Measurements from ENCODE around the gene NEMP1.
"Not testable (repeated sequence)": the region's sequence is repeated elsewhere in the genome, so short reads cannot be mapped to it uniquely, and the experiment has no call there.

NEMP1 gene

DNA sequence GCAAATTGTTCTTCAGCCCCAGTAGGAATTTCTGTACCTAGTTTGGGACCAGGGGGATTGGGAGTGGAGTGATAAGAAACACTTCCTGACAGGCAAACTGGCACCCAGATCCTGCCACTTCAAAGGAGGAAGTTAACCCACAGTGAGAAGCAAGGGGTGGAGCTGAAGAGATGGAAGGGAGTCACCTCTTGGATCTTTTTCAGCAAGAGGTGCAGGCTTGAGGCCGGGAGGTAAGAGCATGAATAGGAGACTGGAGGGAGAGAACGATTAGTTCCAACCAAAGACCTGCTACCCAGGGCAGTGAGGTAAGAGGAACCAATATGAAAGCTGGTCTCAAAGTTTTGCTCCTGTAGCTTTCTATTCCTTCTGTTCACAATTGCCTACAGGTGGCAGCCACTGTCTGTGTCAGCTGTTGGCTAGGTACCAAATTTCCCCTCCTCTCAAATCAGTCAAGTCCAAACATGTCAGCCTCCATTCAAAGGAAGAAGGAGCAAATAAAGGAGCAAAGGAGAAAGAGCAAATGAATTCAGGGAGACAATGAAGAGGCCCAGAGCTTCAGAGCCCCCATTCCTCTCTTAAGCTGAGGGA, 47.4 kb downstream of the NEMP1 start:
- peaks cover 5% of the 10 kb centered on the region for H3K27me3 ChIP-seq
- peaks cover 0 to 6% of the 10 kb centered on the region in 2 experiments for H3K4me1 ChIP-seq (ENCODE audit: control insufficient read depth in 1 of 2, insufficient read depth in 1 of 2, low read depth in 1 of 2, low read length in 1 of 2)
- TF ChIP-seq, protein P1, sequence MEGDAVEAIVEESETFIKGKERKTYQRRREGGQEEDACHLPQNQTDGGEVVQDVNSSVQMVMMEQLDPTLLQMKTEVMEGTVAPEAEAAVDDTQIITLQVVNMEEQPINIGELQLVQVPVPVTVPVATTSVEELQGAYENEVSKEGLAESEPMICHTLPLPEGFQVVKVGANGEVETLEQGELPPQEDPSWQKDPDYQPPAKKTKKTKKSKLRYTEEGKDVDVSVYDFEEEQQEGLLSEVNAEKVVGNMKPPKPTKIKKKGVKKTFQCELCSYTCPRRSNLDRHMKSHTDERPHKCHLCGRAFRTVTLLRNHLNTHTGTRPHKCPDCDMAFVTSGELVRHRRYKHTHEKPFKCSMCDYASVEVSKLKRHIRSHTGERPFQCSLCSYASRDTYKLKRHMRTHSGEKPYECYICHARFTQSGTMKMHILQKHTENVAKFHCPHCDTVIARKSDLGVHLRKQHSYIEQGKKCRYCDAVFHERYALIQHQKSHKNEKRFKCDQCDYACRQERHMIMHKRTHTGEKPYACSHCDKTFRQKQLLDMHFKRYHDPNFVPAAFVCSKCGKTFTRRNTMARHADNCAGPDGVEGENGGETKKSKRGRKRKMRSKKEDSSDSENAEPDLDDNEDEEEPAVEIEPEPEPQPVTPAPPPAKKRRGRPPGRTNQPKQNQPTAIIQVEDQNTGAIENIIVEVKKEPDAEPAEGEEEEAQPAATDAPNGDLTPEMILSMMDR (IDR thresholded peaks at IDR 0.05): no peak
- H3K36me3 ChIP-seq: no peaks in the 10 kb centered on the region
- H3K4me3 ChIP-seq (ENCODE audit: low read depth in 1 of 2, low read length in 1 of 2): no peak overlapping the region
- H3K27ac ChIP-seq: no peak overlapping the region
- no peaks in the 10 kb centered on the region for H3K9me3 ChIP-seq

DNA sequence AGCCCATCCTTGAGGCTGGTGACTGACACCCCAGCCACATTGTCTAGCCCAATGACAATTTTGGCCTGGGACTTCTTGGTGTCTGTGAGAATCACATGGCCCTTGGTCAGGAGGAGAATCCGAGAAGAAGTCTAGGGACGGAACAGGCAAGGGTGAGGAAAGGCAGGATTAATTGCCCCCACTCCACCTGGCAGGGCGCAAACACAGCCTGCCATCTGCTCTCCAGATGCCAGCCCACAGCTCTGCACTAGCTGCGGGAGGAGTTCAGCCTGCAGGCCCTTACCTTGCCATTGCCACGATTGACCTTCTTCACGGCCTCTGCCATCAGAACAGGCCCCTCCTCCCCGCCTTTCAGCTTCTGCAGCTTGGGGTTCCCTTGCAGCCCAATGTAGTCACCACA, 49.1 kb downstream of the NEMP1 start:
- H3K4me3 ChIP-seq (ENCODE audit: low read depth in 1 of 2, low read length in 1 of 2): no peak overlapping the region
- TF ChIP-seq, protein P1 (IDR thresholded peaks at IDR 0.05): no peak
- no peaks in the 10 kb centered on the region for H3K9me3 ChIP-seq
- H3K4me1 ChIP-seq (ENCODE audit: control insufficient read depth in 1 of 2, insufficient read depth in 1 of 2, low read depth in 1 of 2, low read length in 1 of 2): peaks cover 0 to 6% of the 10 kb centered on the region in 2 experiments
- H3K36me3 ChIP-seq: no peaks in the 10 kb centered on the region
- no peak overlapping the region for H3K27ac ChIP-seq
- H3K27me3 ChIP-seq: peaks cover 5% of the 10 kb centered on the region

DNA sequence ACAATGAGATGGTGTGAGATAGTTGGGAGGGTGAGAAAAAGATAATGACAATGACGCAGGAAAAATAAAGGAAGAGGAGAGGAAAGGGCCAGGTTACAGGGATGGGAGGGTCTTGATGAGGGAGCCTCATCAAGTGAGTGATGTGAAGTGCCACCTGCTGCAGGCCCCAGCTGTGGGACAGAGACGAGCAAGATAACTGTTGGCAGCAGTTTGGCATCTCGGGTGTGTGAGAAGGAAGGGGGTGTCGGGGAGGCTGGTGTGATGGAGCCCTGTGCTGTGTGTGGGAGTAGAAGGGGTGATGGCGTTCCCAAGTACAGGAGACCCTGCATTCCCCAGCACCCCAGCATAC, 50.8 kb downstream of the NEMP1 start:
- H3K27ac ChIP-seq: no peak overlapping the region
- no peaks in the 10 kb centered on the region for H3K9me3 ChIP-seq
- H3K27me3 ChIP-seq: peaks cover 5% of the 10 kb centered on the region
- TF ChIP-seq, protein P1 (IDR thresholded peaks at IDR 0.05): no peak
- no peaks in the 10 kb centered on the region for H3K36me3 ChIP-seq
- H3K4me3 ChIP-seq (ENCODE audit: low read depth in 1 of 2, low read length in 1 of 2): no peak overlapping the region
- peaks cover 0 to 6% of the 10 kb centered on the region in 2 experiments for H3K4me1 ChIP-seq (ENCODE audit: control insufficient read depth in 1 of 2, insufficient read depth in 1 of 2, low read depth in 1 of 2, low read length in 1 of 2)

DNA sequence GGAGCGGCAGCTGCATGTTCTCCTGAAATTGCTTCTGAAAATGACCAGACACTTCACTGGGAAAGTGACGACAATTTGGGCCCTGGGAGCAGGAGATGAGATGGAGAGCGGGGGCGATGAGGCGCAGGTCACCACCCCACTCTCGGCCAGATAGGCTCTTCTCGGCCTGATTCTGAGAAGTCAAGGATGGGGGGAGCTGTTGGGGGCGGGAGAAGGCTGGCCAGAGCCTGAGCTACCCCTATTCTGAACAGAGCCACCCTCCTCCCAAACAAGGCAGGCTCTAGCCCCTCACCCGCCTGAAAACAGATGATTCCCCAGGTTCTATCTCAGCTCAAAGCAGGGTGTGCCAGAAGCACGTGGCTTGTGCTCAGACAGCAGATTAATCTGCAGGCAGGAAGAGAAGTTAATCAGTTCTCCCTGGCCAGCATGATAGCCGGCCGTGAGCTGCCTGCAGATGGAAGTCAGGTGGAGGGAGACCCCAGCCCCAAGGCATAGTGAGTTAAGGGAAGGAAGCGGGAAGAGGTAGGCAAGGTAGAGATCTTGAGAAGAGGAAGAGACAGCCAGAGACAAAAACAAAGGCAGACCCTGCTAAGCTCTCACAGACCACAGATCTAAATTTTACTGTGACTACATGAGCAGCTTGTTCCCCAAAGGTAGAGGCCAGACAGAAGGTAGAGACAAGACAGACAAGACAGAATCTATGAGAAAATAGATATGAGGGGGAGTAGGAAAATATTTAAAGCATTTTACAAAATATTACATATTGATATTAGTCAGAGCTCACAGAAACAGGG, 51.4 kb downstream of the NEMP1 start:
- H3K27me3 ChIP-seq: peaks cover 5% of the 10 kb centered on the region

DNA sequence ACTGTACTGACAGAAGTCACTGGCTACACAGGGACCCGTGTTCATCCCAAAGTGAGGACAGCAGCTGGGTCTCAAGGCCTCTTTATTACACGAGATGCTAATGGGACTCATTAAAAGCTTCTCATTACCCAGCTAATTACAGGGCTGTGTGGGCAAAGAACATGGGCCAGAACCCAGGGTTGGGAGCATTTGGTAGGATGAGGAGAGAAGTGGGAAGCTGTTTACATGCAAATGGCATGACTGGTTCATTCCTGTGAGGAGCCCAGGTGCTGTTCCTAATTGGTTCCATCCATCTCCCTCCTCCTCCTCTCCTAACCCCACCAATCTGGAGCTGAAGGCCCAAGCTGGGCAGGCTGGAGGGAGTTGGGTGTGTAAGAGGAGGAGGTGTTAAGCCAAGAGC, 53.4 kb downstream of the NEMP1 start:
- Histone ChIP-seq H3K4me3 (ENCODE audit: low read depth in 1 of 2, low read length in 1 of 2) (no peak overlapping the region), H3K4me1 (ENCODE audit: control insufficient read depth in 1 of 2, insufficient read depth in 1 of 2, low read depth in 1 of 2, low read length in 1 of 2) (no peaks in the 10 kb centered on the region), H3K27ac (no peak overlapping the region), H3K27me3 (peaks cover 5% of the 10 kb centered on the region), H3K36me3 (no peaks in the 10 kb centered on the region), H3K9me3 (no peaks in the 10 kb centered on the region)
- TF ChIP-seq, protein P1 (IDR thresholded peaks at IDR 0.05): no peak

More for the DNA sequence above, 51.4 kb downstream of the NEMP1 start:
- Histone ChIP-seq H3K36me3 (no peaks in the 10 kb centered on the region), H3K4me1 (ENCODE audit: control insufficient read depth in 1 of 2, insufficient read depth in 1 of 2, low read depth in 1 of 2, low read length in 1 of 2) (peaks cover 0 to 6% of the 10 kb centered on the region in 2 experiments), H3K4me3 (ENCODE audit: low read depth in 1 of 2, low read length in 1 of 2) (no peak overlapping the region), H3K9me3 (no peaks in the 10 kb centered on the region), H3K27ac (no peak overlapping the region)
- TF ChIP-seq, protein P1 (IDR thresholded peaks at IDR 0.05): no peak

DNA sequence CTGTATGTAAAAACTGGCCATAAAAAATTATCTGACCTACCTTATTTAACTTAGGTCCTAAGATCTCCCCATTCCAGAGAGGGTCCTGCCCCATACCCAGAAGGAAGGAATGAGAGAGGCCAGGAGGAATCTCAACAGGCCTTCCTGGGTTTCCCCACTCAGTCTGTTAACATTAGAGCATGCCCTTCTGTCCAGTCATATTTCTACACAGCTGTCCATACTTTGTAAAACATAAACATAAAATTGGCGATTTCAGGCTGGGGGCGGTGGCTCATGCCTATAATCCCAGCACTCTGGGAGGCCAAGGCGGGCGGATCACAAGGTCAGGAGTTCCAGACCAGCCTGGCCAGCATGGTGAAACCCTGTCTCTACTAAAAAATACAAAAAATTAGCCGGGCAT, 56.3 kb downstream of the NEMP1 start:
- H3K9me3 ChIP-seq; H3K4me1 ChIP-seq (ENCODE audit: control insufficient read depth in 1 of 2, insufficient read depth in 1 of 2, low read depth in 1 of 2, low read length in 1 of 2); H3K27me3 ChIP-seq; H3K4me3 ChIP-seq (ENCODE audit: low read depth in 1 of 2, low read length in 1 of 2); H3K36me3 ChIP-seq; H3K27ac ChIP-seq: not testable (repeated sequence)

Measured in neutrophil (primary cell).